Activated CD8-positive, alpha-beta T cell treated with anti-CD3 and anti-CD28 coated beads, Interleukin-2, amount 10 ng/mL, durations not matched to agents 7 days and 5 days (primary cell): ENCODE data around the gene ZNF594. TPM values are rescaled to one million over a fixed set of nuclear protein-coding genes. Genes with fewer than 3 reads are reported as not detected.
"Not testable (repeated sequence)": the region's sequence is repeated elsewhere in the genome, so short reads cannot be mapped to it uniquely, and the experiment has no call there.

ENCODE experiments used
- ATAC-seq: fragments of 150-1000 bp; cut with Tn5 transposase; one replicate; pipeline ENCODE4 v1.10.0; 2021; ENCODE audit warnings: moderate library complexity
- CTCF ChIA-PET: fragments of 350-600 bp; sonication (Branson Sonifier 250); formaldehyde crosslinking; loops from one replicate; lab custom pipeline; 2021; ENCODE audit warnings: antibody characterized with exemption; lab: Charles Lee
- POLR2A ChIA-PET: fragments of 350-600 bp; sonication (Branson Sonifier 250); formaldehyde crosslinking; loops from one replicate; lab custom pipeline; 2021; ENCODE audit warnings: antibody characterized with exemption; lab: Charles Lee
- DNase-seq: peaks from one replicate; pipeline ENCODE4 v3.0.0-alpha.2; 2020
- H3K27ac Mint-ChIP-seq: one replicate; pipeline ENCODE4 v1.8.0; 2021; ENCODE audit warnings: mild to moderate bottlenecking, mixed read lengths
- H3K27me3 Mint-ChIP-seq: one replicate; pipeline ENCODE4 v1.8.0; 2021; ENCODE audit warnings: low read depth, mixed read lengths
- H3K36me3 Mint-ChIP-seq: one replicate; pipeline ENCODE4 v1.8.0; 2021; ENCODE audit warnings: low read depth, mixed read lengths
- H3K4me1 Mint-ChIP-seq: one replicate; pipeline ENCODE4 v1.8.0; 2021; ENCODE audit warnings: low read depth, mixed read lengths
- H3K4me3 Mint-ChIP-seq: one replicate; pipeline ENCODE4 v1.8.0; 2021; ENCODE audit warnings: mild to moderate bottlenecking, mixed read lengths
- H3K9me3 Mint-ChIP-seq: one replicate; pipeline ENCODE4 v1.8.0; 2022; ENCODE audit warnings: mixed read lengths; ENCODE audit not compliant: insufficient read depth
- total RNA-seq, 2 experiments: library from RNA; stranded (reverse); gene quantifications; one replicate each; pipeline ENCODE4 v1.2.3, GENCODE V29; 2021

Gene ZNF594
- 10 to 100 TPM; 11.8 to 12.7 TPM for total RNA-seq

- ATAC-seq = peak; percentile 100
- Mint-ChIP-seq H3K27me3 (no peaks in the 10 kb centered on the region), H3K27ac (peak within 1 kb of the TSS; percentile 96), H3K4me1 (peaks cover 28% of the 10 kb centered on the region), H3K9me3 (peaks cover 18% of the 10 kb centered on the region), H3K36me3 (peaks cover 44% of the 10 kb centered on the region), H3K4me3 (peak within 1 kb of the TSS; percentile 93)
- POLR2A ChIA-PET = interaction anchor here (0.5 to 1.4 kb wide), 10 partner anchors 9 to 231 kb away, joined by 3 to 7 read pairs (median 3); partner anchors contain the start of genes NUP88 and RPAIN
- DNase-seq = peak; percentile 98
- CTCF ChIA-PET = interaction anchor here (1.1 to 2.0 kb wide), 11 partner anchors 9 to 248 kb away, joined by 3 to 11 read pairs (median 4); partner anchors contain the start of genes C1QBP, SCIMP and ZFP3
Observed at GRCh38 chr17:5191541-5192417, at the start of gene ZNF594. TSS of gene ZNF594 (minus strand) at chr17:5191868. CDS start at chr17:5184256, 7,612 bp downstream.

GRCh38 chr17:5239769-5240168 is 48.1 kb upstream of the ZNF594 start:
- CTCF ChIA-PET = interaction anchor here (0.9 kb wide), 1 partner anchor 9 kb away, joined by 3 read pairs; no protein-coding TSS in a partner anchor
- peaks cover 35% of the 10 kb centered on the region for H3K4me1 Mint-ChIP-seq
- H3K27me3 Mint-ChIP-seq, POLR2A ChIA-PET, DNase-seq, H3K27ac Mint-ChIP-seq, H3K4me3 Mint-ChIP-seq, H3K9me3 Mint-ChIP-seq, H3K36me3 Mint-ChIP-seq, ATAC-seq: not testable (repeated sequence)

- Mint-ChIP-seq H3K27me3 (no peaks in the 10 kb centered on the region), H3K36me3 (peaks cover 3% of the 10 kb centered on the region), H3K4me3 (no peak overlapping the region), H3K4me1 (peaks cover 38% of the 10 kb centered on the region), H3K9me3 (no peaks in the 10 kb centered on the region), H3K27ac (no peak overlapping the region)
- ChIA-PET CTCF (interaction anchor here (0.6 to 2.8 kb wide), 9 partner anchors 8 to 159 kb away, joined by 3 to 22 read pairs (median 4); no protein-coding TSS in a partner anchor), POLR2A (interaction anchor here (1.5 to 2.1 kb wide), 2 partner anchors 11 to 46 kb away, joined by 3 to 7 read pairs; no protein-coding TSS in a partner anchor)
- ATAC-seq (no peak), DNase-seq (no peak)
Observed at GRCh38 chr17:5238333-5238732, 46.7 kb upstream of the ZNF594 start.

GRCh38 chr17:5237541-5238016 is 45.9 kb upstream of the ZNF594 start:
- ATAC-seq = peak; percentile 61
- peak overlapping the region; percentile 36 for H3K27ac Mint-ChIP-seq

GRCh38 chr17:5236938-5237540 is 45.4 kb upstream of the ZNF594 start:
- no peaks in the 10 kb centered on the region for H3K27me3 Mint-ChIP-seq
- no peak overlapping the region for H3K4me3 Mint-ChIP-seq
- H3K36me3 Mint-ChIP-seq = no peaks in the 10 kb centered on the region
- peak overlapping the region; percentile 36 for H3K27ac Mint-ChIP-seq
- peaks cover 25% of the 10 kb centered on the region for H3K4me1 Mint-ChIP-seq
- ChIA-PET POLR2A (interaction anchor here (1.5 to 2.1 kb wide), 2 partner anchors 10 to 45 kb away, joined by 3 to 7 read pairs; no protein-coding TSS in a partner anchor), CTCF (interaction anchor here (1.1 to 2.8 kb wide), 8 partner anchors 10 to 202 kb away, joined by 3 to 22 read pairs (median 6); partner anchors contain the start of gene C1QBP)
- DNase-seq (no peak), ATAC-seq (peak; percentile 27)
- no peaks in the 10 kb centered on the region for H3K9me3 Mint-ChIP-seq

More at GRCh38 chr17:5237541-5238016, 45.9 kb upstream of the ZNF594 start:
- H3K4me1 Mint-ChIP-seq = peaks cover 30% of the 10 kb centered on the region
- H3K9me3 Mint-ChIP-seq = no peaks in the 10 kb centered on the region
- H3K27me3 Mint-ChIP-seq = no peaks in the 10 kb centered on the region
- POLR2A ChIA-PET = interaction anchor here (1.5 to 2.1 kb wide), 2 partner anchors 10 to 45 kb away, joined by 3 to 7 read pairs; no protein-coding TSS in a partner anchor
- peak; percentile 70 for DNase-seq
- no peak overlapping the region for H3K4me3 Mint-ChIP-seq
- H3K36me3 Mint-ChIP-seq = no peaks in the 10 kb centered on the region
- CTCF ChIA-PET = interaction anchor here (0.6 to 2.8 kb wide), 13 partner anchors 9 to 202 kb away, joined by 3 to 22 read pairs (median 4); partner anchors contain the start of gene C1QBP

GRCh38 chr17:5234645-5235576 is 43.2 kb upstream of the ZNF594 start, which contains the start of gene SCIMP:
TSS of gene SCIMP (minus strand) at chr17:5234860. CDS start at chr17:5234755, 105 bp downstream.
- H3K4me1 Mint-ChIP-seq = peaks cover 21% of the 10 kb centered on the region
- CTCF ChIA-PET = interaction anchor here (0.9 kb wide), 1 partner anchor 43 kb away, joined by 5 read pairs; the partner anchor contains the start of gene ZNF594
- no peak for ATAC-seq
- H3K27me3 Mint-ChIP-seq = no peaks in the 10 kb centered on the region
- H3K9me3 Mint-ChIP-seq = no peaks in the 10 kb centered on the region
- no peaks in the 10 kb centered on the region for H3K36me3 Mint-ChIP-seq
- no peak for DNase-seq
- no peak within 1 kb of the TSS for H3K4me3 Mint-ChIP-seq
- POLR2A ChIA-PET = no interaction called here
- H3K27ac Mint-ChIP-seq = peak within 1 kb of the TSS; percentile 18

GRCh38 chr17:5233492-5233891 is 41.8 kb upstream of the ZNF594 start:
- CTCF ChIA-PET, H3K9me3 Mint-ChIP-seq, H3K4me3 Mint-ChIP-seq, POLR2A ChIA-PET, H3K27ac Mint-ChIP-seq, H3K36me3 Mint-ChIP-seq, ATAC-seq, DNase-seq, H3K27me3 Mint-ChIP-seq: not testable (repeated sequence)
- peaks cover 27% of the 10 kb centered on the region for H3K4me1 Mint-ChIP-seq

- CTCF ChIA-PET = interaction anchor here (0.6 to 2.1 kb wide), 8 partner anchors 10 to 92 kb away, joined by 3 to 16 read pairs (median 5); partner anchors contain the start of gene ZNF594
- H3K27me3 Mint-ChIP-seq = no peaks in the 10 kb centered on the region
Observed at GRCh38 chr17:5226940-5227878, 35.5 kb upstream of the ZNF594 start.

GRCh38 chr17:5225668-5226457 is 34.2 kb upstream of the ZNF594 start:
- Mint-ChIP-seq H3K4me3 (no peak overlapping the region), H3K27me3 (no peaks in the 10 kb centered on the region), H3K27ac (peak overlapping the region; percentile 1), H3K36me3 (peaks cover 5% of the 10 kb centered on the region), H3K9me3 (no peaks in the 10 kb centered on the region), H3K4me1 (peaks cover 41% of the 10 kb centered on the region)
- no peak for DNase-seq
- ChIA-PET CTCF (interaction anchor here (0.7 to 1.5 kb wide), 4 partner anchors 11 to 81 kb away, joined by 3 to 7 read pairs (median 5); partner anchors contain the start of gene ZNF594), POLR2A (interaction anchor here (0.9 kb wide), 1 partner anchor 194 kb away, joined by 4 read pairs; the partner anchor contains the start of genes NUP88 and RPAIN)
- ATAC-seq = no peak

More at GRCh38 chr17:5226940-5227878, 35.5 kb upstream of the ZNF594 start:
- H3K4me3 Mint-ChIP-seq = peak overlapping the region; percentile 44
- peaks cover 5% of the 10 kb centered on the region for H3K36me3 Mint-ChIP-seq
- peaks cover 33% of the 10 kb centered on the region for H3K4me1 Mint-ChIP-seq
- POLR2A ChIA-PET = interaction anchor here (0.6 to 1.6 kb wide), 5 partner anchors 11 to 212 kb away, joined by 3 to 7 read pairs (median 3); no protein-coding TSS in a partner anchor
- DNase-seq (peak; percentile 63), ATAC-seq (peak; percentile 57)
- no peaks in the 10 kb centered on the region for H3K9me3 Mint-ChIP-seq
- peak overlapping the region; percentile 91 for H3K27ac Mint-ChIP-seq
